HCT116 (cell line): ENCODE data around the gene DOK7. TPM values are rescaled to one million over a fixed set of nuclear protein-coding genes. Genes with fewer than 3 reads are reported as not detected.

Experiments used
- ATAC-seq: fragments of 200-7000 bp; cut with Tn5 transposase; 2 replicates; pipeline ENCODE4 v1.9.1; 2020; ENCODE audit warnings: mild to moderate bottlenecking, moderate library complexity
- BruUV-seq: library from RNA; stranded (reverse); fragments of 400-500 nt; replicated peaks from 2 replicates; lab custom pipeline; 2021; lab: Mats Ljungman, UMichigan
- CTCF ChIA-PET: fragments of 300-600 bp; sonication (Branson Sonifier 250); formaldehyde crosslinking; loops from one replicate; lab custom pipeline; 2021; ENCODE audit warnings: antibody characterized with exemption; lab: Charles Lee
- POLR2A ChIA-PET: fragments of 300-600, 350-600 bp; sonication (Branson Sonifier 250); formaldehyde crosslinking; loops from one replicate; lab custom pipeline; 2021; ENCODE audit warnings: antibody characterized with exemption; lab: Charles Lee
- RAD21 ChIA-PET, 2 experiments: fragments of 300-600 bp; sonication (Branson Sonifier 250); formaldehyde crosslinking; loops; one replicate each; lab custom pipeline; 2023; ENCODE audit warnings: low total read pairs in 2 of 2; ENCODE audit not compliant: uncharacterized antibody in 2 of 2, unreplicated experiment in 2 of 2, low non-redundant PET in 1 of 2; lab: Charles Lee
- DNase-seq: peaks from one replicate; pipeline ENCODE4 v3.0.0-alpha.2; 2010; ENCODE audit warnings: low read depth, low spot score
- H2AFZ ChIP-seq: fragments of 200-600 bp; shearing (Covaris generic), sonication (generic); 2 replicates; pipeline ENCODE4 v1.6.1; 2017; ENCODE audit warnings: low read depth, mixed run types, mixed read lengths, antibody characterized with exemption, low read length; ENCODE audit not compliant: poor library complexity, severe bottlenecking
- H3K27ac ChIP-seq: 2 replicates; pipeline ENCODE4 v1.5.1; 2012; ENCODE audit warnings: low read depth, low read length
- H3K27me3 ChIP-seq: fragments of 200-600 bp; sonication (generic); 2 replicates; pipeline ENCODE4 v1.6.1; 2016; ENCODE audit warnings: mixed run types, low read length, mixed read lengths; ENCODE audit not compliant: insufficient read depth
- H3K36me3 ChIP-seq, 2 experiments: fragments of 200-500 bp in 1 of 2; fragments of 200-600 bp in 1 of 2; sonication (Bioruptor generic) in 1 of 2; sonication (generic) in 1 of 2; 2 replicates each; pipeline versions ENCODE4 v1.5.1 to v1.6.1; 2014 to 2016; ENCODE audit warnings: low read length in 2 of 2, inconsistent platforms in 1 of 2, mixed read lengths in 1 of 2, mixed run types in 1 of 2; ENCODE audit not compliant: insufficient read depth in 2 of 2, control insufficient read depth in 1 of 2
- H3K4me1 ChIP-seq, 2 experiments: fragments of 200-600 bp in 1 of 2; sonication (generic) in 1 of 2; 2 replicates each; pipeline versions ENCODE4 v1.5.1 to v1.6.1; 2012 to 2017; ENCODE audit warnings: low read length in 2 of 2, inconsistent platforms in 1 of 2, mild to moderate bottlenecking in 1 of 2, mixed read lengths in 1 of 2, mixed run types in 1 of 2, moderate library complexity in 1 of 2; ENCODE audit not compliant: insufficient read depth in 2 of 2, control insufficient read depth in 1 of 2
- H3K4me2 ChIP-seq: fragments of 200-600 bp; sonication (generic); 2 replicates; pipeline ENCODE4 v1.6.1; 2017; ENCODE audit warnings: mixed run types, low read length, mixed read lengths
- H3K4me3 ChIP-seq, 2 experiments: fragments of 200-600 bp in 1 of 2; sonication (generic) in 1 of 2; replicated peaks in 1 of 2; 2 replicates each; pipeline ENCODE4 v1.5.1; 2011 to 2016; ENCODE audit warnings: low read length in 2 of 2, control low read depth in 1 of 2, low read depth in 1 of 2, mild to moderate bottlenecking in 1 of 2, mixed read lengths in 1 of 2, mixed run types in 1 of 2
- H3K79me2 ChIP-seq: fragments of 200-600 bp; sonication (generic); 2 replicates; pipeline ENCODE4 v1.6.1; 2017; ENCODE audit warnings: mild to moderate bottlenecking, mixed run types, low read length, moderate library complexity, mixed read lengths; ENCODE audit not compliant: insufficient read depth
- H3K9ac ChIP-seq: fragments of 200-600 bp; sonication (generic); 2 replicates; pipeline ENCODE4 v1.6.1; 2016; ENCODE audit warnings: low read length, mixed read lengths
- H3K9me2 ChIP-seq: fragments of 200-600 bp; sonication (generic), shearing (Covaris generic); 2 replicates; pipeline ENCODE4 v1.6.1; 2017; ENCODE audit warnings: mixed run types, mild to moderate bottlenecking, moderate library complexity; ENCODE audit not compliant: insufficient read depth
- H3K9me3 ChIP-seq, 2 experiments: fragments of 200-500 bp in 1 of 2; fragments of 200-600 bp in 1 of 2; sonication (Bioruptor generic) in 1 of 2; sonication (generic) in 1 of 2; 2 replicates each; pipeline ENCODE4 v1.6.1; 2014 to 2017; ENCODE audit warnings: low read length in 2 of 2, mixed read lengths in 2 of 2, inconsistent platforms in 1 of 2, low read depth in 1 of 2, mild to moderate bottlenecking in 1 of 2, mixed run types in 1 of 2, moderate library complexity in 1 of 2; ENCODE audit not compliant: control insufficient read depth in 1 of 2, insufficient read depth in 1 of 2
- H4K20me1 ChIP-seq: fragments of 200-600 bp; sonication (generic), shearing (Covaris generic); 2 replicates; pipeline ENCODE4 v1.6.1; 2017; ENCODE audit warnings: mixed run types, mild to moderate bottlenecking, moderate library complexity; ENCODE audit not compliant: insufficient read depth
- CBX3 ChIP-seq: IDR thresholded peaks from 2 replicates; pipeline ENCODE4 v1.6.1; 2012; ENCODE audit warnings: low read depth
- CTCF ChIP-seq, 3 experiments: fragments of 200-600 bp in 1 of 3; sonication (generic) in 1 of 3; IDR thresholded peaks in 2 of 3; conservative IDR thresholded peaks in 1 of 3; 2 replicates each; pipeline ENCODE4 v1.5.1; 2012 to 2017; ENCODE audit warnings: low read depth in 2 of 3, low read length in 2 of 3, antibody characterized with exemption in 1 of 3, borderline replicate concordance in 1 of 3, control low read depth in 1 of 3, mild to moderate bottlenecking in 1 of 3, mixed read lengths in 1 of 3, mixed run types in 1 of 3, moderate library complexity in 1 of 3; ENCODE audit not compliant: insufficient read depth in 1 of 3
- EGR1 ChIP-seq: IDR thresholded peaks from 2 replicates; pipeline ENCODE4 v1.6.1; 2012; ENCODE audit warnings: low read depth
- MAX ChIP-seq: IDR thresholded peaks from 2 replicates; pipeline ENCODE4 v1.6.1; 2012
- SP1 ChIP-seq: IDR thresholded peaks from 2 replicates; pipeline ENCODE4 v1.6.1; 2012; ENCODE audit warnings: low read depth
- SRF ChIP-seq: IDR thresholded peaks from 2 replicates; pipeline ENCODE4 v1.6.1; 2012; ENCODE audit warnings: low read depth
- YY1 ChIP-seq: IDR thresholded peaks from 2 replicates; pipeline ENCODE4 v1.6.1; 2011; ENCODE audit warnings: low read length, low read depth, moderate library complexity, mild to moderate bottlenecking; ENCODE audit not compliant: insufficient replicate concordance; ENCODE audit errors: extremely low read depth
- ZFX ChIP-seq: fragments of 450-650 bp; IDR thresholded peaks from 2 replicates; pipeline ENCODE4 v1.6.1; 2017
- intact Hi-C: fragments of 100-400 bp; cut with micrococcal nuclease; formaldehyde crosslinking; loops from 2 replicates; pipeline ENCODE4 v1.10.0; 2022
- total RNA-seq: library from RNA; stranded (reverse); gene quantifications from one replicate; pipeline ENCODE4 v1.2.1, GENCODE V29; 2021; ENCODE audit not compliant: unreplicated experiment

The DOK7 gene
- total RNA-seq, 1 experiment from 2014 or later, result 2.4 TPM

GRCh38 chr4:3442460-3442958 lies 20.6 kb upstream of the DOK7 start:
- Histone ChIP-seq H4K20me1 (no peaks in the 10 kb centered on the region), H3K9ac (no peak overlapping the region), H3K27me3 (no peaks in the 10 kb centered on the region), H2AFZ (no peak overlapping the region), H3K4me2 (no peak overlapping the region), H3K9me3 (no peaks in the 10 kb centered on the region)
- BruUV-seq, result no TSS peak
- no peak for DNase-seq
- no peak for TF ChIP-seq MAX
- TF ChIP-seq, all 23 proteins: peak for 0
- no peaks in the 10 kb centered on the region for H3K79me2 ChIP-seq
- ChIA-PET RAD21 (no interaction called here), POLR2A (interaction anchor here (0.7 kb wide), 1 partner anchor 144 kb away, joined by 5 read pairs; no protein-coding TSS in a partner anchor), CTCF (interaction anchor here (1.3 to 2.3 kb wide), 2 partner anchors 96 to 334 kb away, joined by 7 read pairs; no protein-coding TSS in a partner anchor)
- peaks cover 9 to 22% of the 10 kb centered on the region in 2 experiments for H3K4me1 ChIP-seq
- no peaks in the 10 kb centered on the region for H3K36me3 ChIP-seq
- no peak overlapping the region for H3K27ac ChIP-seq
- no peak for ATAC-seq
- no peak overlapping the region for H3K4me3 ChIP-seq
- intact Hi-C loops, result loop anchor here (2.0 kb wide), 2 partner anchors 252 to 336 kb away; no protein-coding TSS in a partner anchor
- no peaks in the 10 kb centered on the region for H3K9me2 ChIP-seq

- Histone ChIP-seq H3K9me2 (no peaks in the 10 kb centered on the region), H3K36me3 (no peaks in the 10 kb centered on the region), H3K9ac (no peak overlapping the region), H3K27me3 (no peaks in the 10 kb centered on the region), H2AFZ (peak overlapping the region; percentile 35), H3K9me3 (no peaks in the 10 kb centered on the region), H3K4me1 (peaks cover 7 to 16% of the 10 kb centered on the region in 2 experiments; a peak in 2 of 4 replicates), H3K4me2 (peak overlapping the region; percentile 48), H3K79me2 (no peaks in the 10 kb centered on the region), H3K4me3 (no peak overlapping the region)
- RAD21 ChIA-PET, result no interaction called here
- DNase-seq, result no peak
- intact Hi-C loops, result loop anchor here (1.0 to 2.0 kb wide), 4 partner anchors 97 to 336 kb away; no protein-coding TSS in a partner anchor
- ATAC-seq, result peak; percentile 91
- no TSS peak for BruUV-seq
- POLR2A ChIA-PET, result interaction anchor here (0.7 kb wide), 1 partner anchor 145 kb away, joined by 5 read pairs; no protein-coding TSS in a partner anchor
- CTCF ChIA-PET, result interaction anchor here (1.0 to 1.3 kb wide), 3 partner anchors 97 to 335 kb away, joined by 3 to 7 read pairs (median 5); no protein-coding TSS in a partner anchor
- TF ChIP-seq EGR1, result no peak
- TF ChIP-seq SRF, result no peak
- 0 out of 2 replicates have a peak, but pooled peaks have one; percentile 17 for TF ChIP-seq ZFX
- TF ChIP-seq CTCF (IDR thresholded peaks at IDR 0.05 in 2 of 3, conservative IDR thresholded peaks at IDR 0.05 in 1 of 3; ENCODE audit: borderline replicate concordance in 1 of 3, insufficient read depth in 1 of 3, low read depth in 2 of 3, low read length in 2 of 3), result peak in 2 of 3 experiments; percentile 92 to 94; a peak in 4 of 6 replicates
- no peak for TF ChIP-seq SP1
- no peak for TF ChIP-seq CBX3
- peak; percentile 33 for TF ChIP-seq YY1
- TF ChIP-seq, all 23 proteins: peak for 3
- no peaks in the 10 kb centered on the region for H4K20me1 ChIP-seq
- no peak overlapping the region for H3K27ac ChIP-seq
Measured at GRCh38 chr4:3442959-3443749, 20.0 kb upstream of the DOK7 start.
